C4-2B (cell line): Measurements from ENCODE around the gene EPM2AIP1.

Experiments used
- H3K27ac ChIP-seq: fragments of 450-650 bp; 2 replicates; pipeline ENCODE4 v1.5.1; 2017
- CTCF ChIP-seq: fragments of 450-650 bp; conservative IDR thresholded peaks from 2 replicates; pipeline ENCODE4 v1.5.1; 2017; ENCODE audit warnings: mild to moderate bottlenecking
- ZFX ChIP-seq: fragments of 450-650 bp; IDR thresholded peaks from 2 replicates; pipeline ENCODE4 v1.6.1; 2017

EPM2AIP1 gene

GRCh38 chr3:37031096-37031682 lies 38.3 kb upstream of the EPM2AIP1 start:
- H3K27ac ChIP-seq = no peak overlapping the region
- TF ChIP-seq CTCF (no peak), ZFX (no peak)

DNA sequence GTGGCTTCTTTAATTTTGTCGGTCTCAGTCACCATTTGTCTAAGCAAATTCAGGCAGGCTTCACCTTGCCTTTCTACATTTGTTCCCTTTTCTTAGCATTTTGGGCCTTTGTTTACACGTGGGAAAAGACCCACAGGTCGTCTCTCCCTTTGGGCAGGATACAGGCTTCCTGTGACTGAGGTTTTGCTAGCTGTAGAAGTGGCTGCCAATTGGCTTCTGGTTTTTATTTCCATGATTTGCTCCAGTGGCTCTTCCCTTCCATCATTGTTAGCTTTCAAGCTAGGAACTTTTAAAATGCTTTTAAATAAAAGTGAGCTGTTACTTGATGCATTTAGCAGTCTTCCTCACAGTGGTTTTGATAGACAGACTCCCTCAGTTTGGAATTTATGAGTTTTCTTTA lies 37.7 kb upstream of the EPM2AIP1 start:
- TF ChIP-seq ZFX (no peak), CTCF (no peak)
- H3K27ac ChIP-seq = no peak overlapping the region

- no peak for TF ChIP-seq CTCF
- TF ChIP-seq ZFX = no peak
- H3K27ac ChIP-seq = no peak overlapping the region
Measured at GRCh38 chr3:37029516-37030163, 36.7 kb upstream of the EPM2AIP1 start.

- TF ChIP-seq CTCF = no peak
- TF ChIP-seq ZFX = no peak
- H3K27ac ChIP-seq = peak overlapping the region; percentile 10; the same call in 1 of the 2 replicates
Measured at GRCh38 chr3:37029111-37029510, 36.2 kb upstream of the EPM2AIP1 start.

DNA sequence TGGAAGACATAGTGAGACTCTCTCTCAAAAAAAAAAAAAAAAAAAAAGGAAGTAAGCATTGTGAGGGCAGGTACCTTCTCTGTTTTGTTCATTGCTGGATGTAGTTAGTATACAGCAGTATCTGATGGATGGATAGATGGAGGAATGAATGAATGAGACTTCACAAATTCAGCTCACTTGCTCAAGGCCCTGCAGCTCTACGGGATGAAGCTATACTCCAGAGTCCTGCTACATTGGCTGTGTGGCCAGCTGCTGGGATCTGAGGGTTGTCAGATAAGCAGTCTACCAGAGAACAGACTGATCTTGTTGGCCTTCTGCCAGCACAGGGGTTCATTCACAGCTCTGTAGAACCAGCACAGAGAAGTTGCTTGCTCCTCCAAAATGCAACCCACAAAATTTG lies 35.4 kb upstream of the EPM2AIP1 start:
- no peak for TF ChIP-seq ZFX
- TF ChIP-seq CTCF = no peak

DNA sequence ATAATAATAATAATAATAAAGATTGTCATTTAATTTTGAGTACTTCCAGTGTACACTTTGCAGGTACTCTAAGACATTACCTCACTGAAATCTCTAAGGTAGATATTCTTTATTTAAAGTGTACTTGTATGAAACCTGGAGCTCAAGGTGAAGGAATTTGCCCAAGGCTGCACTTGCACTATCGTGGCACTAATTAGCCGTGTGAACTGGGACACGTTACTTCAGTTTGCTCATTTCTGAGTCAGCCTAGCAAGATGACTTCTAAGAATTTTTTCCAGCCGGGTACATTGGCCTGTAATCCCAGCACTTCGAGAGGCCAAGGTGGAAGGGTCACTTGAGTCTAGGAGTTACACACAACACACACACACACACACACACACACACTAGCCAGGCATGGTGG lies 33.9 kb upstream of the EPM2AIP1 start:
- H3K27ac ChIP-seq = no peak overlapping the region
- TF ChIP-seq ZFX = no peak
- no peak for TF ChIP-seq CTCF

More for the DNA sequence above, 35.4 kb upstream of the EPM2AIP1 start:
- H3K27ac ChIP-seq = no peak overlapping the region; the same call in 1 of the 2 replicates

DNA sequence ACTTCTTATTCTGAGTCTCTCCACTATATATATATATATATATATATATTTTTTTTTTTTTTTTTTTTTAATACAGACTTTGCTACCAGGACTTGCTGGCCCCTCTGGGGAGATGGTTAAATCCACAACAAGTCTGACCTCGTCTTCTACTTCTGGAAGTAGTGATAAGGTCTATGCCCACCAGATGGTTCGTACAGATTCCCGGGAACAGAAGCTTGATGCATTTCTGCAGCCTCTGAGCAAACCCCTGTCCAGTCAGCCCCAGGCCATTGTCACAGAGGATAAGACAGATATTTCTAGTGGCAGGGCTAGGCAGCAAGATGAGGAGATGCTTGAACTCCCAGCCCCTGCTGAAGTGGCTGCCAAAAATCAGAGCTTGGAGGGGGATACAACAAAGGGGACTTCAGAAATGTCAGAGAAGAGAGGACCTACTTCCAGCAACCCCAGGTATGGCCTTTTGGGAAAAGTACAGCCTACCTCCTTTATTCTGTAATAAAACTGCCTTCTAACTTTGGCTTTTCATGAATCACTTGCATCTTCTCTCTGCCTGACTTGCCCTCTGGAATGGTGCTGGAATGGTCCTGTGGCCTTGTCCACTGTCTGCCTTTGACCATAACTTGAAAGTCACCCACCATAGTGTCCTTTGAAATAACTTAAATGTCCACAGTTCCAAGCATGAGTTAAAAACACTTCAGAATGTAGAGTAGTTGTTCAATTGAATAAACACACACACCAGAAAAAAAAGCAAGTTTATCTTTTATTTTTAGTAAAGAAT lies 32.8 kb upstream of the EPM2AIP1 start:
- H3K27ac ChIP-seq = no peak overlapping the region

More for the DNA sequence above, 32.8 kb upstream of the EPM2AIP1 start:
- no peak for TF ChIP-seq CTCF
- no peak for TF ChIP-seq ZFX
